Adrenal gland (tissue), 5 donors: Measurements from ENCODE around the gene TMCC2.

Experiments
- POLR2A ChIP-seq, 2 donors: fragments of 450-650 bp; IDR thresholded peaks; one replicate each; pipeline ENCODE4 v1.6.1; 2017; ENCODE audit warnings: antibody characterized with exemption in 2 of 2, mild to moderate bottlenecking in 2 of 2, moderate library complexity in 1 of 2
- TF ChIP-seq, protein P1 (sequence below), 6 experiments: fragments of 450-650 bp in 4 of 6; fragments of 200-600 bp in 2 of 6; sonication (generic) in 1 of 6; IDR thresholded peaks; 1 replicate in 5 of 6; 2 replicates in 1 of 6; pipeline versions ENCODE4 v1.5.1 to v1.8.0; 2016 to 2021; ENCODE audit warnings: antibody characterized with exemption in 6 of 6, mild to moderate bottlenecking in 2 of 6, moderate library complexity in 1 of 6
- donor health status: DM: no; HTN: no; CAD: no.

GRCh38 chr1:205304695-205305070 lies 76.9 kb downstream of the TMCC2 start:
- TF ChIP-seq POLR2A (IDR thresholded peaks at IDR 0.05): no peak
- TF ChIP-seq, protein P1, sequence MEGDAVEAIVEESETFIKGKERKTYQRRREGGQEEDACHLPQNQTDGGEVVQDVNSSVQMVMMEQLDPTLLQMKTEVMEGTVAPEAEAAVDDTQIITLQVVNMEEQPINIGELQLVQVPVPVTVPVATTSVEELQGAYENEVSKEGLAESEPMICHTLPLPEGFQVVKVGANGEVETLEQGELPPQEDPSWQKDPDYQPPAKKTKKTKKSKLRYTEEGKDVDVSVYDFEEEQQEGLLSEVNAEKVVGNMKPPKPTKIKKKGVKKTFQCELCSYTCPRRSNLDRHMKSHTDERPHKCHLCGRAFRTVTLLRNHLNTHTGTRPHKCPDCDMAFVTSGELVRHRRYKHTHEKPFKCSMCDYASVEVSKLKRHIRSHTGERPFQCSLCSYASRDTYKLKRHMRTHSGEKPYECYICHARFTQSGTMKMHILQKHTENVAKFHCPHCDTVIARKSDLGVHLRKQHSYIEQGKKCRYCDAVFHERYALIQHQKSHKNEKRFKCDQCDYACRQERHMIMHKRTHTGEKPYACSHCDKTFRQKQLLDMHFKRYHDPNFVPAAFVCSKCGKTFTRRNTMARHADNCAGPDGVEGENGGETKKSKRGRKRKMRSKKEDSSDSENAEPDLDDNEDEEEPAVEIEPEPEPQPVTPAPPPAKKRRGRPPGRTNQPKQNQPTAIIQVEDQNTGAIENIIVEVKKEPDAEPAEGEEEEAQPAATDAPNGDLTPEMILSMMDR (IDR thresholded peaks at IDR 0.05): no peak
